GM12873 (cell line): ENCODE measurements around the gene CLTC.

Source experiments
- CTCF ChIP-seq: IDR thresholded peaks from 2 replicates; pipeline ENCODE4 v1.5.1; 2012; ENCODE audit warnings: low read depth, mild to moderate bottlenecking, moderate library complexity, low read length, control low read depth; ENCODE audit not compliant: insufficient read depth; ENCODE audit errors: missing control alignments

The CLTC gene

GRCh38 chr17:59647288-59647687 lies 27.6 kb downstream of the CLTC start:
- TF ChIP-seq CTCF = no peak

- TF ChIP-seq CTCF = no peak
Observed at GRCh38 chr17:59649886-59650285, 30.2 kb downstream of the CLTC start.

- no peak for TF ChIP-seq CTCF
Observed at GRCh38 chr17:59650642-59651041, 30.9 kb downstream of the CLTC start.

GRCh38 chr17:59651346-59651745 lies 31.7 kb downstream of the CLTC start:
- no peak for TF ChIP-seq CTCF

- no peak for TF ChIP-seq CTCF
Observed at GRCh38 chr17:59652119-59652518, 32.4 kb downstream of the CLTC start.

- no peak for TF ChIP-seq CTCF
Observed at GRCh38 chr17:59666235-59666634, 46.5 kb downstream of the CLTC start.

GRCh38 chr17:59668816-59669215 lies 49.1 kb downstream of the CLTC start:
- no peak for TF ChIP-seq CTCF
